Measurements from ENCODE around the gene CNGA4.
"Not testable (repeated sequence)": the region's sequence is repeated elsewhere in the genome, so short reads cannot be mapped to it uniquely, and the experiment has no call there.

CNGA4 gene

DNA sequence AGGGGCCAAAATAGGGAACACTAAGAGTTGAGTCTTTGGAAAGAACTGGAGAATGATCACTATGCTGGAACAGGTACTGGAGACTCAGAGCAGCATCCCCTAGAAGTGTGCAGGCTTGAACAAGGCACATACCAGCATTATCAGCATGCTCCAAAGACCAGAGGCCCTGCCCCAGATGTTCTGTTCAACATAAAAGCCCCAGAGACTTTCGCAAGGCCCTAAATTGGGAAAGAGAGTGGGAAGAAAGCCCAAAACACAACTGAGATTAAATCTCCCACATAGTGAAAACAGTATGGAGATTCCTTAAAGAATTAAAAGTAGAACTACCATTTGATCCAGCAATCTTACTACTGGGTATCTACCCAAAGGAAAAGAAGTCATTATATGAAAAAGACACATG, 9.4 kb downstream of the CNGA4 start:
- no peak overlapping the region for H3K4me3 ChIP-seq (ENCODE audit: low read depth, low read length)
- TF ChIP-seq, protein P1, sequence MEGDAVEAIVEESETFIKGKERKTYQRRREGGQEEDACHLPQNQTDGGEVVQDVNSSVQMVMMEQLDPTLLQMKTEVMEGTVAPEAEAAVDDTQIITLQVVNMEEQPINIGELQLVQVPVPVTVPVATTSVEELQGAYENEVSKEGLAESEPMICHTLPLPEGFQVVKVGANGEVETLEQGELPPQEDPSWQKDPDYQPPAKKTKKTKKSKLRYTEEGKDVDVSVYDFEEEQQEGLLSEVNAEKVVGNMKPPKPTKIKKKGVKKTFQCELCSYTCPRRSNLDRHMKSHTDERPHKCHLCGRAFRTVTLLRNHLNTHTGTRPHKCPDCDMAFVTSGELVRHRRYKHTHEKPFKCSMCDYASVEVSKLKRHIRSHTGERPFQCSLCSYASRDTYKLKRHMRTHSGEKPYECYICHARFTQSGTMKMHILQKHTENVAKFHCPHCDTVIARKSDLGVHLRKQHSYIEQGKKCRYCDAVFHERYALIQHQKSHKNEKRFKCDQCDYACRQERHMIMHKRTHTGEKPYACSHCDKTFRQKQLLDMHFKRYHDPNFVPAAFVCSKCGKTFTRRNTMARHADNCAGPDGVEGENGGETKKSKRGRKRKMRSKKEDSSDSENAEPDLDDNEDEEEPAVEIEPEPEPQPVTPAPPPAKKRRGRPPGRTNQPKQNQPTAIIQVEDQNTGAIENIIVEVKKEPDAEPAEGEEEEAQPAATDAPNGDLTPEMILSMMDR (conservative IDR thresholded peaks at IDR 0.05; ENCODE audit: low read depth, low read length): no peak
- peak; percentile 48 for DNase-seq (ENCODE audit: low read depth)

DNA sequence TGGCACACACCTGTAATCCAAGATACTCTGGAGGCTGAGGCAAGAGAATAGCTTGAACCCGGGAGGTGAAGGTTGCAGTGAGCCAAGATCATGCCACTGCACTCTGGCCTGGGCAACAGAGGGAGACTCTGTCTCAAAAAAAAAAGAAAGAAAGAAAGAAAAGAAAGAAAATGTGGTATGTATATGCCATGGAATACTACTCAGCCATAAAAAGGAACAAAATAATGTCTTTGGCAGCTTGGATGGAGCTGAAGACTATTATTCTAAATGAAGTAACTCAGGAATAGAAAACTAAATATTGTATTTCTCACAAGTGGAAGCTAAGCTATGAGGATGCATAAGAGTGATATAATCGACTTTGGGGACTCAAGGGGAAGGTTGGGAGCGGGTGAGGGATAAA, 10.0 kb downstream of the CNGA4 start:
- H3K4me3 ChIP-seq (ENCODE audit: low read depth, low read length); DNase-seq (ENCODE audit: low read depth): not testable (repeated sequence)

DNA sequence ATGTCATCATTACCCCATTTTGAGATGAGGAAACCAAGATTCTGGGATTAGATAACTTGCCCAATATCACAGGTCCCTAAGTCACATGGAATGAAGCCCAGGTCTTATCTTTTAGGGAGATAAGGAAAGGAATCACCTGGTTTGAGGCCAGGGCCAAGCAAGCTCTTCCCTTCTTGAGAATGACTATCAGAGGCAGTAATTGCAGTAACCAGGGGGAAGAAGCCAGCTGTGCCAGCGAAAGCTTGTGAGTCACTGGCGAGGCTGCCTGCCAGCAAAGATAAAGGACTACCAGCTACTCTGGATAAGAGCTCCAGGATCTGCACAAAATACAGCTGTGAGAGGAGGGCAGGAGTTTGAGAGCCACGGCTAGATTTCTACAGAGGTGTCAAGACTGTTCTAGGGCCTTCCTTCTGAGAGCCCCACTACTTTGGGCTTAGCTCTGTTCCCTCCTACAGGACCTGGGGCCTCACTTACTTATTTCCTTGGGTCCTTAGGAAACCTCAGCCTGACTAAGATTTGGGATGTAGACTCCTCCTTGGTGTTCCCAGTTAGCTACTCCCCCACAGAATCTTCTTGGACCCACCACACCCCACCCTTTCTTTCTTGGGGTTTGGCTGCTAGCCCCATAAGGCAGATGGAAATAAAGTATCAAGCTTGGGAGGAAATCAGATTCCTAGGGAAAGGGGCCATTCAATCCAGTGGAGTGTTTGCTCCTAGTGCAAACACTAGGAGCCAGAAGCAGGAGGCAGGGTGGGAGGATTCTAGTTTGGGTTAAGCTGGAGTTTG, 11.1 kb downstream of the CNGA4 start:
- DNase-seq (ENCODE audit: low read depth): peak; percentile 68

DNA sequence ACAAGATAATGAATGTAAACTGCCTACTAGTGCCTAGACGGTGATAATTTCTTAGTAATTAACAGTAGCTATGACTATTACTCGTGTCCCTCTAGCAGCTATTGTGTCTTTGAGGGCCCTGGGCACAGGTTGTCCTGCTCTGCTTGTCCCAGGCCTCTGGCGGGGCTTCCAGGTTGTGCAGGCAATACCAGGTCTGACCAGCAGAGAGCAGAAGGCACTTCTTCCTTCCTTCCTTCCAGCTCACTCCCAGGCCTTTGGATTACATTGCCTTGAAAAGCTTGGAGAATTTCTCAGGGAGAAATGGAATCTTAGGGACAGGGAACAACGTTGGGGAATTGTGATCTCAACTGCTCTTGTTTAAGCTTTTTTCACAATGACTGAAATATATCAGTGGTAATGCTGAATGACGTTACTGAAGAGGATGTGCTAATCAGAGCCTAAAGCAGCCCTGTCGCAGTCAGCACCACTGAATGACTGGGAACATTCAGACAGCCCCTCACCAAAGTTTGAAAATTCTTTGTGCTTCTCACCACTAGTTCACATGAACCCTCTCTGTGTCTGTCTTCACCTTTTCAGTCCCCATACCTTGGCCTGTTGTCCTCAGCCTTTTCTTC, 12.3 kb downstream of the CNGA4 start:
- H3K4me3 ChIP-seq (ENCODE audit: low read depth, low read length): no peak overlapping the region
- TF ChIP-seq, protein P1 (conservative IDR thresholded peaks at IDR 0.05; ENCODE audit: low read depth, low read length): peak; percentile 99
- peak; percentile 83 for DNase-seq (ENCODE audit: low read depth)

More for the DNA sequence above, 11.1 kb downstream of the CNGA4 start:
- H3K4me3 ChIP-seq (ENCODE audit: low read depth, low read length): no peak overlapping the region
- TF ChIP-seq, protein P1 (conservative IDR thresholded peaks at IDR 0.05; ENCODE audit: low read depth, low read length): no peak

DNA sequence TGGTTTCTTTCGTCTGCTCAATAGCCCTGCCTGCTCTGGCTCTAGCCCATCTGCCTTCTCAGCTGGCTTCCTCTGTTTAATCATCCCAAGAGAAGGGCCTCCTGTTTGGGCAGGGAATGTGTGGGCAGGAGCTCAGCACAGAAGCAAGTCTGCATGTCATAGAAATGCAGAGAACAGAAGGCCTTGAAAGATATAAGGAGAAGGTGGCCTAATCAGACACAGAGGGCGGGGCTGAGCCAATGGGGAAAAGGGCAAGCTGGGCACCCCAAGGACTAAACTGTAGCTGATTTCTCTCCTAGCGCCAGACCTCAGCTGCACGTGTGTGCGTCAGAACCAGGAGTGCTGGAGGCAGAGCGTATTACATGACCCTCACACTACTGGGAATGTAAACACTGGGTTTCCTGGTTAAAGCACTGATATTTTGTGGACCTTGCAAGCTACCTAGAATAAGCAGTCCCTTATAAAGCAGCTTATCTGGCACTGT, 13.1 kb downstream of the CNGA4 start:
- TF ChIP-seq, protein P1 (conservative IDR thresholded peaks at IDR 0.05; ENCODE audit: low read depth, low read length): no peak
- peak; percentile 78 for DNase-seq (ENCODE audit: low read depth)
- H3K4me3 ChIP-seq (ENCODE audit: low read depth, low read length): no peak overlapping the region

DNA sequence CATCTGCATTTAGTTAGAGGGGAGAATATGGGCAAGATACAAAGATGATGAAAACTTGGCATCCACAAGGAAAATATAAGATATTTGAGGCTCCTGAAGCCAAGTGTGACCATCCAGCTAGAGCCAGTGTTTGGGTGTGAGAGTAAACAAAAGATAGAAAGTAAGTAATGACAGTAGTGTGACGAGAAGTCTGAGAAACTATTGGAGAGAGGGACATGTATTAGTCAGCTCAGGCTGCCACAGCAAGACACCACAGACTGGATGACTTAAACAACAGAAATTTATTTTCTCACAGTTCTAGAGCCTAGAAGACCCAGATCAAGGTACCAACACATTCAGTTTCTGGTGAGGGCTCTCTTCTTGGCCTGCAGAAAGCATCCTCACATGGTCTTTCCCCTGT, 14.3 kb downstream of the CNGA4 start:
- H3K4me3 ChIP-seq (ENCODE audit: low read depth, low read length): no peak overlapping the region
- TF ChIP-seq, protein P1 (conservative IDR thresholded peaks at IDR 0.05; ENCODE audit: low read depth, low read length): no peak
- no peak for DNase-seq (ENCODE audit: low read depth)

DNA sequence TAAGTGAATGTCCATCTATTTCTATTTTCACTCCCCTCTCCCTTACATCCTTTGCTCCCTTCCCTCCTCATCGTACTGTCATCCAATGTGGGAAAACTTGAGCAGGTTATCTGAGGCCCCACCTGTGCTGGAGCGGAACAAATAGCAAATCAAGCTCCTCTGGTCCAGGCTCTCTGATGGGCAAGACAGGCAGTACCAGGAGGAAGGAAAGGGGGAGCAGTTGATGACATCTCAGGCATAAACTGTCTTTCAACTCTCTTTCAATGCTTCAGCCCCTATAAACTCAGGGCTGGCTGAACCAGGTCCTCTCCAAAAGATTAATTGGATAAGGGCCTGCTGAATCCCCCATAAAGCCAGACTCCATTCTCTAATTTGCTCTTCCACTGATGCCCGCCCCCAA, 19.3 kb downstream of the CNGA4 start:
- TF ChIP-seq, protein P1 (conservative IDR thresholded peaks at IDR 0.05; ENCODE audit: low read depth, low read length): peak; percentile 6
- no peak overlapping the region for H3K4me3 ChIP-seq (ENCODE audit: low read depth, low read length)
- no peak for DNase-seq (ENCODE audit: low read depth)

All from choroid plexus epithelial cell (primary cell).